Naive thymus-derived CD4-positive, alpha-beta T cell (primary cell): ENCODE measurements around the gene RSPH10B. TPM values are rescaled to one million over a fixed set of nuclear protein-coding genes. Genes with fewer than 3 reads are reported as not detected.
"Not testable (repeated sequence)": the region's sequence is repeated elsewhere in the genome, so short reads cannot be mapped to it uniquely, and the experiment has no call there.

Experiments
- ATAC-seq: fragments of 150-1000 bp; cut with Tn5 transposase; 2 replicates; pipeline ENCODE4 v1.10.0; 2021; ENCODE audit warnings: mild to moderate bottlenecking, moderate library complexity
- CTCF ChIA-PET: fragments of 350-600 bp; sonication (Branson Sonifier 250); formaldehyde crosslinking; loops from one replicate; lab custom pipeline; 2021; ENCODE audit warnings: antibody characterized with exemption; lab: Charles Lee
- POLR2A ChIA-PET: fragments of 350-600 bp; sonication (Branson Sonifier 250); formaldehyde crosslinking; loops from one replicate; lab custom pipeline; 2021; ENCODE audit warnings: antibody characterized with exemption, inconsistent platforms; lab: Charles Lee
- DNase-seq, 9 donors: peaks; one replicate each; pipeline versions ENCODE4 v3.0.0 to v3.0.0-alpha.2; 2020 to 2022; ENCODE audit warnings: mixed read lengths in 1 of 9
- H3K27ac ChIP-seq: one replicate; pipeline ENCODE4 v1.7.0; 2013; ENCODE audit warnings: mild to moderate bottlenecking, low read depth, low read length, moderate library complexity
- H3K27me3 ChIP-seq, 2 donors: one replicate each; pipeline ENCODE4 v1.7.0; 2013; ENCODE audit warnings: low read length in 2 of 2, mild to moderate bottlenecking in 2 of 2, moderate library complexity in 2 of 2; ENCODE audit not compliant: control insufficient read depth in 2 of 2, insufficient read depth in 2 of 2
- H3K36me3 ChIP-seq, 3 experiments: 1 replicate in 2 of 3; 2 replicates in 1 of 3; pipeline ENCODE4 v1.7.0; 2013; ENCODE audit warnings: low read length in 3 of 3, mild to moderate bottlenecking in 3 of 3, moderate library complexity in 1 of 3; ENCODE audit not compliant: insufficient read depth in 3 of 3, control insufficient read depth in 2 of 3
- H3K4me1 ChIP-seq, 2 donors: one replicate each; pipeline ENCODE4 v1.7.0; 2013; ENCODE audit warnings: low read length in 2 of 2, mild to moderate bottlenecking in 2 of 2, moderate library complexity in 1 of 2; ENCODE audit not compliant: control insufficient read depth in 2 of 2, insufficient read depth in 2 of 2
- H3K4me3 ChIP-seq: 2 replicates; pipeline ENCODE4 v1.7.0; 2013; ENCODE audit warnings: mild to moderate bottlenecking, low read length
- H3K9me3 ChIP-seq, 3 experiments: 1 replicate in 2 of 3; 2 replicates in 1 of 3; pipeline ENCODE4 v1.7.0; 2013; ENCODE audit warnings: low read length in 3 of 3; ENCODE audit not compliant: control insufficient read depth in 2 of 3
- H3K27ac Mint-ChIP-seq, 9 donors: one replicate each; pipeline ENCODE4 v1.8.0; 2020 to 2022; ENCODE audit warnings: mixed read lengths in 9 of 9, mild to moderate bottlenecking in 8 of 9, moderate library complexity in 5 of 9, inconsistent platforms in 2 of 9
- H3K27me3 Mint-ChIP-seq, 5 donors: one replicate each; pipeline ENCODE4 v1.8.0; 2021 to 2022; ENCODE audit warnings: mixed read lengths in 5 of 5, mild to moderate bottlenecking in 1 of 5
- H3K36me3 Mint-ChIP-seq, 5 donors: one replicate each; pipeline ENCODE4 v1.8.0; 2020 to 2022; ENCODE audit warnings: mixed read lengths in 5 of 5, mild to moderate bottlenecking in 3 of 5, inconsistent platforms in 1 of 5
- H3K4me1 Mint-ChIP-seq, 7 donors: one replicate each; pipeline ENCODE4 v1.8.0; 2020 to 2022; ENCODE audit warnings: mixed read lengths in 7 of 7, mild to moderate bottlenecking in 3 of 7, inconsistent platforms in 1 of 7
- H3K4me3 Mint-ChIP-seq, 10 donors: one replicate each; pipeline ENCODE4 v1.8.0; 2020 to 2022; ENCODE audit warnings: mild to moderate bottlenecking in 10 of 10, mixed read lengths in 10 of 10, moderate library complexity in 6 of 10, inconsistent platforms in 2 of 10
- H3K9me3 Mint-ChIP-seq, 11 donors: one replicate each; pipeline ENCODE4 v1.8.0; 2020 to 2022; ENCODE audit warnings: mixed read lengths in 11 of 11, mild to moderate bottlenecking in 4 of 11, inconsistent platforms in 1 of 11, moderate library complexity in 1 of 11
- intact Hi-C, 2 donors: fragments of 100-400 bp; cut with micrococcal nuclease; formaldehyde crosslinking; loops; one replicate each; pipeline ENCODE4 v1.15.1; 2023
- polyA plus RNA-seq, 2 donors: library from polyadenylated mRNA; unstranded; fragments of 300-500 nt; fragmentation: Illumina TruSeq; gene quantifications; one replicate each; pipeline ENCODE4 v1.2.3, GENCODE V29; 2021
- total RNA-seq, 6 experiments: library from RNA in 5 of 6; stranded (reverse) in 5 of 6; gene quantifications; 1 replicate in 5 of 6; 2 replicates in 1 of 6; pipeline ENCODE4 v1.2.3 and lab custom pipeline; 2021 to 2026

The RSPH10B gene
- total and polyA plus RNA-seq, 7 experiments from 2014 or later: 0.41 TPM; not detected in 6

- ATAC-seq, H3K4me3 Mint-ChIP-seq, H3K27ac ChIP-seq, H3K27me3 Mint-ChIP-seq, H3K4me1 ChIP-seq, CTCF ChIA-PET, POLR2A ChIA-PET, H3K9me3 Mint-ChIP-seq, H3K4me1 Mint-ChIP-seq, H3K4me3 ChIP-seq, H3K9me3 ChIP-seq, H3K27ac Mint-ChIP-seq, intact Hi-C loops, DNase-seq, H3K36me3 ChIP-seq, H3K27me3 ChIP-seq: not testable (repeated sequence)
- H3K36me3 Mint-ChIP-seq: peaks cover 0 to 27% (median 0%) of the 10 kb centered on the region in 5 donors
These were observed 86.1 kb downstream of the RSPH10B start for GRCh38 chr7:5884431-5884830.

GRCh38 chr7:5880106-5880505 is 90.4 kb downstream of the RSPH10B start:
- ATAC-seq, H3K4me1 Mint-ChIP-seq, H3K9me3 Mint-ChIP-seq, H3K4me3 Mint-ChIP-seq, H3K36me3 ChIP-seq, CTCF ChIA-PET, H3K4me3 ChIP-seq, H3K27me3 Mint-ChIP-seq, H3K27ac ChIP-seq, DNase-seq, H3K9me3 ChIP-seq, H3K4me1 ChIP-seq, H3K27me3 ChIP-seq, H3K27ac Mint-ChIP-seq, intact Hi-C loops: not testable (repeated sequence)
- H3K36me3 Mint-ChIP-seq: peaks cover 0 to 16% (median 0%) of the 10 kb centered on the region in 5 donors
- POLR2A ChIA-PET: interaction anchor here (0.6 kb wide), 1 partner anchor 85 kb away, joined by 5 read pairs; no protein-coding TSS in a partner anchor

DNA sequence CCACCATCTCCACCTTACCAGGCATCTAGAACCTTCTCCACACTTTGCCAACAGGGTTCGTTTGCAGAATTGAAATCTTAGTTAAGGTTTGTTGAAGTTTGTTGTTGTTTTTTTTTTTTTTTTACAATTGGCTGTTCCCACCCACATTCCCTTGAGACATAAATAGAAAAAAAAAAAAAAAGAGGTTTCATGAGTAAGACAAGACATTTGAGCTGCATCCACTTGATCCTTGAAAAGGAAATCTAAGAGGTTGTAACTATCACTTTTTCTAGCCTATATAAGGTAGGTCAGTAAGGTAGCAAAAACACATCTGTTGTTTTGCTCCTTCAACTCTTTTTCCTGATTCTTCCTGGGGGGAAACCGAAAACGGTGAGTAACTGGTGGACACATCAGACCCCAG is 90.9 kb downstream of the RSPH10B start:
- H3K36me3 Mint-ChIP-seq: peaks cover 0 to 16% (median 0%) of the 10 kb centered on the region in 5 donors
- H3K4me1 ChIP-seq, H3K9me3 ChIP-seq, H3K9me3 Mint-ChIP-seq, H3K4me3 Mint-ChIP-seq, H3K36me3 ChIP-seq, H3K27ac Mint-ChIP-seq, H3K4me3 ChIP-seq, DNase-seq, H3K4me1 Mint-ChIP-seq, H3K27me3 ChIP-seq, POLR2A ChIA-PET, ATAC-seq, H3K27ac ChIP-seq, intact Hi-C loops, H3K27me3 Mint-ChIP-seq: not testable (repeated sequence)
- CTCF ChIA-PET: interaction anchor here (0.6 kb wide), 1 partner anchor 728 kb away, joined by 5 read pairs; no protein-coding TSS in a partner anchor

Other genes with a start within 250 kb of the RSPH10B start
- 100 to 1,000 TPM in 2 of 5 experiments, 10 to 100 TPM in 3; 41.7 to 103 (median 91.2) TPM for gene RNF216, start 189.0 kb downstream of the RSPH10B start, total RNA-seq
- gene RNF216, start 189.0 kb downstream of the RSPH10B start, polyA plus RNA-seq: 10 to 100 TPM; 29.2 to 51.3 TPM
- gene OCM, start 89.9 kb downstream of the RSPH10B start, total RNA-seq: 10 to 100 TPM in 2 of 5 experiments, 1 to 10 TPM in 2, under 1 TPM in 1; 0.80 to 17.9 (median 7.7) TPM
- gene OCM, start 89.9 kb downstream of the RSPH10B start, polyA plus RNA-seq: 1 to 10 TPM; 2.3 to 2.9 TPM
- gene CCZ1, start 72.0 kb downstream of the RSPH10B start, total RNA-seq: 10 to 100 TPM; 65.2 to 83.6 (median 75.6) TPM
- 10 to 100 TPM; 39.4 to 43.2 TPM for gene CCZ1, start 72.0 kb downstream of the RSPH10B start, polyA plus RNA-seq
- 10 to 100 TPM; 12.5 to 26.3 (median 23.5) TPM for gene PMS2, start 38.4 kb upstream of the RSPH10B start, total RNA-seq
- gene PMS2, start 38.4 kb upstream of the RSPH10B start, polyA plus RNA-seq: 10 to 100 TPM in 1 of 2 donors, 1 to 10 TPM in 1; 8.4 to 18.6 TPM
- 10 to 100 TPM in 3 of 5 experiments, 1 to 10 TPM in 2; 5.0 to 37.9 (median 11.8) TPM for gene AIMP2, start 38.6 kb upstream of the RSPH10B start, total RNA-seq
- gene AIMP2, start 38.6 kb upstream of the RSPH10B start, polyA plus RNA-seq: 10 to 100 TPM; 17.8 to 25.9 TPM
- gene ANKRD61, start 60.7 kb upstream of the RSPH10B start, total RNA-seq: not detected
- under 1 TPM; 0.29 to 0.50 TPM for gene ANKRD61, start 60.7 kb upstream of the RSPH10B start, polyA plus RNA-seq
- gene EIF2AK1, start 88.5 kb upstream of the RSPH10B start, total RNA-seq: 100 to 1,000 TPM in 1 of 5 experiments, 10 to 100 TPM in 4; 58.6 to 111 (median 66.8) TPM
- gene EIF2AK1, start 88.5 kb upstream of the RSPH10B start, polyA plus RNA-seq: 10 to 100 TPM; 72.4 to 79.4 TPM
- 10 to 100 TPM; 17.5 to 27.7 (median 18.1) TPM for gene USP42, start 134.3 kb upstream of the RSPH10B start, total RNA-seq
- gene USP42, start 134.3 kb upstream of the RSPH10B start, polyA plus RNA-seq: 10 to 100 TPM in 1 of 2 donors, 1 to 10 TPM in 1; 7.4 to 18.0 TPM